GM21360 (cell line): Measurements from ENCODE around the gene C3orf20.

ENCODE experiments used
- ATAC-seq: cut with Tn5 transposase; IDR thresholded peaks from one replicate; pipeline ENCODE4 v1.9.1; 2021; ENCODE audit warnings: mild to moderate bottlenecking, moderate library complexity; ENCODE audit not compliant: unreplicated experiment

C3orf20 gene

DNA sequence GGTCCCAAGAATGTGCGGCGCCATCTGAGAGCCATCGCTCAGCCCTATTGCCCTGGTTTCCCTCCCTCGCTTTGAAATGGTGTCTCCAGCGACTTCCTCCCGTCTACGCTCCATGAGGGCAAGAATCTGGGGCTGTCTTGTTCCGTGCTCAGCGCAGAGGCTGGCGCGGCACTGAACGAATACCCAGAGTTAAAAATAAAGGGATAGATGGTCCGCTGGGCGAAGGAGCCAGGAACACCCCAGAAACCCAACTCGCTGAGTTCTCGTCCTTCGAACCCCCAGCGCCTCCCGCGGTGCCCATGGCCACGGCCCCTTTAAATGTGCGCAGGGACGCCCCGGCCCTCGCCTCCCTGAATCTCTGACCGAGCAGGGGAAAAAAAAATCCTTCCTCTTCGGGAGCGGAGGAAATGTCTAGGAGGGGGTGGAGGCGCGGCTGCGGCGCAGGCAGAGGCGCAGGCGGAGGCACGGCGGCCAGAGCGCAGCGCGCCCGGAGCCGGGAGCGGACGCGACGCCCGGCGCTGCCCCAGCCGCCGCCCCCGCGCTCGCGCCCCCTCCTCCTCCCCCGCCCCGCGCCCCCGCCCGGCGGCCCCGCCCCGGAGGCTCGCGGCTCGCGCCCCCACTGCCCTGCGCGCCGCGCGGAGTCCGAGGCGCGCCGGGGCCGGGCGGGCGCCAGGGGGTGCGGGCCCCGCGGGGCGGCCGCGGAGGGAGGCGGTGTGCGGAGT lies 135.3 kb downstream of the C3orf20 start:
- no peak for ATAC-seq

GRCh38 chr3:14810801-14811661 lies 136.1 kb downstream of the C3orf20 start:
- no peak for ATAC-seq

DNA sequence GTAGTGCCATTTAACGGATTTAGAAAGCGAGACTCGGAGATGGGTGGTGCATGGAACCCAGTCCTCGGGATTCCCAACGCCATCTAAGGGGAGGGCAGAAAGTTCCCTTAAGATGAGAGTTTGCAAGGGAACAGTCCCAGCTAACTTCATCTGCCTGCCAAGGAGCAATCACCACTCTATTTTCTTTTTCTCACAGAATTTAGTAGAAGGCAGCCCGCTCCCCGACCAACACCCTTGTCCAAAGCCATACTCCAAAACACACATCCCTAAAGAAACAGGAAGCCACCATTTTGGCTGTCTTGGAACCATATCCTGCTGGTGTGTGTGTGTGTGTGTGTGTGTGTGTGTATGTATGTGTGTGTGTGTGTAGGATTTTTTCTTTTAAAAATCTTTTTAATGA lies 136.7 kb downstream of the C3orf20 start:
- ATAC-seq = no peak

DNA sequence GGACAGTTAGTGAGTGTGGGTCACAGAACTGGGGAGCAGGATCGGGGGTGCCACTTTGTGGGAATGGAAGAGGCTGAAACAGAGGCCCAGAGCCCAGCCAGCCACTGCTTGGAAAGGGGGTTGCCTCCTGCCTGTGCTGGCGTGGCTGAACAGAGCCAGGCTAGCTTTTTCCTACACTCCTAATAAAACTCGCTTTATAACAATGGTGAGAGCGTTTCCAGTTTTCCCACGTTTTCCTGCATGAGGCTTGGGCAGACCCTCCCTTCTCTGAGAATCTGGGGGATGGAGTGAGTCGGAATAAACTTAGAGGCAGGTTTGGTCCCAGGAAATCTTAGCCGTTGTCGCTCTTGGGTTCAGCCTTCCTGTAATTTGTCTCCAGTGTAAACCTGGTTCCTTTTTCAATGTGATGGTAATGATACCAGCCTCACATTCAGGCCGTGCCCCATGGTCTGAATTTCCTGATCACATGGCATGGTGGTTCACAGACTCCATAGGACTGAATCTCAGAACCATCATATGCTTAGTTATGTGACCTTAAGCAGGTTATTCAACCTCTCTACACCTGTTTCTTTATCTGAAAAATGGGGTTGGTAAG lies 137.4 kb downstream of the C3orf20 start:
- ATAC-seq = no peak

GRCh38 chr3:14814411-14814871 lies 139.5 kb downstream of the C3orf20 start:
- no peak for ATAC-seq

DNA sequence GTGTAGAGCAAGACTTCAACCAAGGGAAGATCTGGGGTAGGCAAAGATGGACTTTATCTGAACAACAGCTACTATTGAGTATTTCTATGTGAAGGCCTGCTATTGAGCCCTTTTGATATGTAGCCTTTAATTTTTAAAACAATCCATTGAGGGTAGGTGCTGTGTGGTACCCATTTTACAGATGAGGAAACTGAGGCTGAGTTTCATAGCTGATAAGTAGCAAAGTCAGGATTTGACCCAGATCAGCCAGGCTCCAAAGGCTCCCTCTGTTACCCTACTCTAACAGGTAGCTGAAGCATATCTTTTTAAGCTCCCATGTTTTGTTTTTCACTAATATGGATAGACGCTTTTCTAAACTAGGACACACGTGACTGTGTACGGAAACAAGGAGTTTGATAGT lies 141.4 kb downstream of the C3orf20 start:
- no peak for ATAC-seq

GRCh38 chr3:14818804-14819500 lies 144.0 kb downstream of the C3orf20 start, which contains the start of gene FGD5:
TSS of gene FGD5 (plus strand) at chr3:14818962. CDS start at chr3:14819072, 110 bp downstream.
- ATAC-seq = no peak

GRCh38 chr3:14819671-14820070 lies 144.7 kb downstream of the C3orf20 start:
- ATAC-seq = no peak

- ATAC-seq = no peak
These were observed 145.2 kb downstream of the C3orf20 start for GRCh38 chr3:14820156-14820555.

GRCh38 chr3:14821151-14821550 lies 146.2 kb downstream of the C3orf20 start:
- no peak for ATAC-seq

GRCh38 chr3:14822134-14822533 lies 147.2 kb downstream of the C3orf20 start:
- no peak for ATAC-seq
